ENCODE measurements around the gene RAB40C. TPM values are rescaled to one million over a fixed set of nuclear protein-coding genes. Genes with fewer than 3 reads are reported as not detected.

RAB40C gene
- total RNA-seq, 2 experiments from 2014 or later, result 13.3 to 14.0 TPM

DNA sequence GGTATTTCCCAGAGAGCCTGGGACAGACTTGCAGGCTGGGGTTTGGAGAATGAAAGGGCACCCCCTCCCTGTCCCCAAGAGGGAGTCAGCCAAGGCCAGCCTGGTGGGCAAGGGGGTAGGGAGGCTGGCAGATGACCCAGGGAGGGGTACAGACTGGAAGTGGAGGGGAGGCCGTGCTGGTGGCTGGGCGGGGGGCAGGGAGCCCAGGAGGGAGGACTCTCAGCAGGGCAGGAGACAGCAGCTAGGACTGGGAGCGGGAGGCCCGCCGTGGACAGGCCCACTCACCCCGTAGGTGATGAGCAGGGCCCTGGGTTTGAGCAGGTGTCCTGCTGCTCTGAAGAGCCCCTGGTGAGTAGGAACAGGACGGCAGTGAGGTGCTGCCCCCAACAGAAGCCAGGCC is 45.1 kb downstream of the RAB40C start:
- Mint-ChIP-seq H3K4me3 (peak overlapping the region; percentile 83), H3K27me3 (no peaks in the 10 kb centered on the region), H3K4me1 (peaks cover 8% of the 10 kb centered on the region), H3K27ac (peak overlapping the region; percentile 40), H3K9me3 (ENCODE audit: low read depth) (no peaks in the 10 kb centered on the region), H3K36me3 (no peaks in the 10 kb centered on the region)
- ATAC-seq (no peak), DNase-seq (no peak)
- CTCF ChIA-PET, result no interaction called here

DNA sequence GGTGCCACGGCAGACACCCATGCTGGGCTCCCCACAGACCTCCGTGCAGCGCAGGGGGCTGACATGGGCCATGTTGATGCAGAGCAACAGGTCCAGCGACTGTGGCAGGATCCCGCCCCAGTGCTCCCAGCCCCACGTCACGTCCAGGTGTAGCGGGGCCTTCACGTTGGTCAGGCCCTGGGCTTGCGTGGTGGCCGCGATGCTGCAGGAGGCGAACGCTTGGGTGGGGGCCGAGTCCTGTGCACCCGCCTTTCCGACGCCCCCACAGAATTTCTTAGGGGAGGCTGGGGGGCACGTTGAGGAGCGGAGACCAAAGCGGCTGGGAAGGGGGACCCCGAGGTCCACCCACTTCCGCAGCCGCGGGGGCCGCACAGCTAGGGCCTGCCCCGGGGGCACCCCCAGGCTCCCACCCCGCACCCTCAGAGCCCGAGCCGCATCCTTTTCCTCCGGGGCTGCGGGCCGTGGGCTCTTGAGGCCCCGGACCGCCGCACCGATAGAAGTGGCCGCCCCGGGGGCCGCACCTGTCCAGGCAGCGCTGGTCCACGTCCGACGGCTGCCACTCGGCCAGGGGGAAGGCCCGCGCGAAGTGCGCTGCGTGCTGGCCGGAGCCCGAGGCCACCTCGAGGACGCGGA is 45.8 kb downstream of the RAB40C start:
- no peaks in the 10 kb centered on the region for H3K27me3 Mint-ChIP-seq
- H3K36me3 Mint-ChIP-seq, result no peaks in the 10 kb centered on the region
- H3K27ac Mint-ChIP-seq, result no peak overlapping the region
- H3K9me3 Mint-ChIP-seq (ENCODE audit: low read depth), result no peaks in the 10 kb centered on the region
- peaks cover 8% of the 10 kb centered on the region for H3K4me1 Mint-ChIP-seq
- ATAC-seq (peak; percentile 4), DNase-seq (no peak)
- peak overlapping the region; percentile 83 for H3K4me3 Mint-ChIP-seq
- CTCF ChIA-PET, result interaction anchor here (0.8 to 1.6 kb wide), 9 partner anchors 29 to 153 kb away, joined by 3 to 4 read pairs (median 3); partner anchors contain the start of genes ANTKMT, CAPN15, CHTF18 and RPUSD1

DNA sequence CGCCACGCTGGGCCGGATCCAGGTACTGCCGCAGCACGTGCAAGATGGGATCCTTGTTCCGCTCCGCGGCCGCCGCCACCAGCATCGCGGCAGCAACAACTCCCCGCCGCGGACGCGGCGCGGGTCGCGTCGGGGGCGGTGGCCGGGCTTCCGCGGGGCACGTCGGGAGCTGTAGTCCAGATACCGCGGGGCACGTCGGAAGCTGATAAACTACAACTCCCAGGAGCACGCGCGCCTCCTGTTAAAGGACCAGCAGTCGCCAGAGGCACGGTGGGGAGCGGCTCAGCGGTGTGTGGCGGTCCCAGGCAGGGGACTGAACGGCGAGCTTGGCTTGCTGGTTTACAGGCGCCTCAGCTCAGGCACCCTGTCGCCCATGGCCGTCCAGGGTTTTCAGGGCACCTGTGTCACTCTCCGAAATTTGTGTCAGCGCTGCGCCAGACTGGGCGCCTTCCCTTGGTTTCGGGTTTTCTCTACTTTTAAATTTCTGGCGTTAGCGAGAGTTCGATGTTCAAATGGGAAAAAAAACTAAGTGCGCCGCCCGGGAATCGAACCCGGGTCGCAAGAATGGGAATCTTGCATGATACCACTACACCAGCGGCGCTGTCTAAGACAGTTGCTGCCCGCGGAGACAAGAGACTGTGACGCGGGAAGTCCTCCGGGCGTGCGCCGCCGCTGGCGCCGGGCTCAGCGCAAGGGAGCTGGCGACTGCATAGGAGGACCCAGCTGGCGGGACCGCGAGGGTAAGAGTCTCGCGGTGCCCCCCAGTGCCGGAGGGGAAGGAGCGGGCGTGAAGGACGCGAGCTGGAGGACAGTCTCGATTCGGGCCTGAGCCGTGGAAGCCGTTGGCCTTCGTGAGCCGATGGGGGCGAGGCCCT is 46.6 kb downstream of the RAB40C start, which contains the start of gene METTL26:
Gene METTL26 (minus strand): TSS at position 100 of the 875 bp plus-strand sequence. CDS start 15 bp downstream, at position 85.
- H3K27me3 Mint-ChIP-seq, result no peaks in the 10 kb centered on the region
- peak; percentile 96 for DNase-seq
- no peaks in the 10 kb centered on the region for H3K9me3 Mint-ChIP-seq (ENCODE audit: low read depth)
- H3K4me3 Mint-ChIP-seq, result peak within 1 kb of the TSS; percentile 83
- ATAC-seq, result peak; percentile 85
- CTCF ChIA-PET, result interaction anchor here (0.8 to 1.6 kb wide), 12 partner anchors 12 to 152 kb away, joined by 3 to 6 read pairs (median 3); partner anchors contain the start of genes ANTKMT, CAPN15, CHTF18 and RPUSD1
- peaks cover 8% of the 10 kb centered on the region for H3K4me1 Mint-ChIP-seq
- H3K27ac Mint-ChIP-seq, result peak within 1 kb of the TSS; percentile 93
- no peaks in the 10 kb centered on the region for H3K36me3 Mint-ChIP-seq

DNA sequence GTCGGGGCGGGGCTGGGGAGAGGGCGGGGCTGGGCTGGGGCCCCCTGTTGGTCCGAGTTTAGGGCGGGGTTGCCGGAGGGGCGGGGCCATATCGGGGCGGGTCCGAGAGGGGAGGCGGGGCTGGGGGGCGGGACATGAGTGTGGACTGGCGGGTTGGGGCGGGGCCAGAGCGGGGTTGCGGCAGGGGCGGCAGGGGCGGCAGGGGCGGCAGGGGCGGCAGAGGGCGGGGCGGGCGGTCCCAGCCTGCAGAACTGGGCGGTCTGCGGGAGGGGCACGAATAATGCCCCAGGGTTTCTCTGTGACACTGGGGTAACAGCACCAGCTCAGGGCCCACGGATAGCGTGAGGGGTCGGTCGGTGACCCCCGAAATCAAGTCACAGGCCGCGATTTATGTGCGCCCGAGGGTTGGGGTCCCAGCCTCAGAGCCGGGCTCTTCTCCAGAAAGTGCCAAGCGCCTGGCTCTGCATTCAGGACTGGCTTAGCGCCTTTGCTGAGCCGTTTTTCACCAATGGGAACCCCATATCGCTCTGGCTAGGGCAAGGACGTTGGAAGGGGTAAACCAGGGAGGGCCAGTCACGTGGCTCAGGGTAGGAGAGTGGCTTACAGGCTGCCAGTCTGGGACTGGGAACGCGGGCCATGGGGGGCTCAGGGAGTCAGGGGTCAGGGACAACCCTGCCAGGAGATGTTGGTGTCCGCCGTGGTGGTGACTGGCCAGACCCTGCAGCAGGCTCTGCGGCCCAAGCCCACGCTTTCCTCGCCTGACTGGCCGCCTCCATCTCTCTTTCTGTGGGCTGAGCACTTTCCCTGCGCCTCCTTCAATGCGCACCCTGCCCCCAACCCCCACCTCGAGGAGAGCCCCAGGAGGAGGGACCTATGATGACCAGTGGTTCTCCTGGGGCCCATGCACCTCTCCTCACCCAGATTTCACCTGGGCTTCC is 47.5 kb downstream of the RAB40C start:
- Mint-ChIP-seq H3K4me3 (peak overlapping the region; percentile 83), H3K9me3 (ENCODE audit: low read depth) (no peaks in the 10 kb centered on the region), H3K4me1 (peaks cover 8% of the 10 kb centered on the region), H3K36me3 (no peaks in the 10 kb centered on the region), H3K27me3 (no peaks in the 10 kb centered on the region), H3K27ac (peak overlapping the region; percentile 93)
- DNase-seq, result peak; percentile 93
- ATAC-seq, result no peak
- CTCF ChIA-PET, result interaction anchor here (1.0 to 1.6 kb wide), 8 partner anchors 11 to 110 kb away, joined by 3 to 6 read pairs (median 4); partner anchors contain the start of genes ANTKMT, CAPN15, STUB1 and WDR24

DNA sequence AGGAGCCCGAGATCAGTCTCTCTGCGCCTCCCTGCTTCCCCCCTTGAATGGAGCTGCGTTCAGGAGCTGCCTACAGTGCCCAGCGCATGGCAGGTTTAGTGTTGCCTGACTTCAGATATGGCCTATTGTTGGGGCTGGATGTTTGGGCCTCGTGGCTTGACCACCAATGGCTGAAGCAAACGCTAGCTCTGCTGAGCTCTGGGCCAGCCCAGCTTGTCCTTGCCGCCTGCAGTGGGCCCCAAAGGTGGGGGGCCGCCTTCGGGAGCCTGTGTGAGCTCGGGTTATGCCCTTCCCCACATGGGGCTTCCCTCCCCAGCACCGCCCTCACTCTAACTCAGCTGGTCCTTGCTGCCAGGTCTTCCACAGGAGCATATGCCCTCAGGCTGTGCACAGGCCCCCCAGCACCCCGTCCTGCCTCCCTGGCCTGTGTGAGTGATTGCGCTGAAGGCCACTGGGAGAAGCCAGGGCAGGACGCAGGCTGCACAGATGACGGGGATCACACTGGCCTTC is 48.2 kb downstream of the RAB40C start:
- H3K36me3 Mint-ChIP-seq, result no peaks in the 10 kb centered on the region
- no peaks in the 10 kb centered on the region for H3K9me3 Mint-ChIP-seq (ENCODE audit: low read depth)
- no peak overlapping the region for H3K27ac Mint-ChIP-seq
- no peaks in the 10 kb centered on the region for H3K27me3 Mint-ChIP-seq
- no peak overlapping the region for H3K4me3 Mint-ChIP-seq
- H3K4me1 Mint-ChIP-seq, result peaks cover 11% of the 10 kb centered on the region
- DNase-seq (no peak), ATAC-seq (no peak)
- CTCF ChIA-PET, result interaction anchor here (1.7 kb wide), 1 partner anchor 10 kb away, joined by 7 read pairs; no protein-coding TSS in a partner anchor

DNA sequence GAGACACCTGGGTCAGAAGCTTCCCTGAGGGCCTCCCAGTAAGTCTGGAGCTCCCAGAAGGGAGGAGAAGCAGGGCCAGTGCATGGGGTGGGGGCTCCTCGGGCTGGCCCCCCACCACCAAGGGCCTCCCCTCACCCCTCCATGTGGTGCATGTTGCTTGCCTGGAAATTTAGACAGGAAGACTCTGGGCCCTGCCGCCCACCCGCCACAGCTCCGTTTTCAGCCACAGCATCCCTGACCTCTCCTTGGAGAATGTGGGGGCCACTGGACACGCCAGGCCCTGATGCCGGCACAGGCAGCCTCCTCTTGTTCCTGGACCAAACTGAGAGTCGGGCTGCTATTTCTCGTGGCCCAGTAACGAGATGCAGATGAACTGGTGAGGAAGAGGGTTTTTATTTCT is 49.0 kb downstream of the RAB40C start:
- ATAC-seq, result no peak
- Mint-ChIP-seq H3K27me3 (no peaks in the 10 kb centered on the region), H3K36me3 (no peaks in the 10 kb centered on the region), H3K27ac (no peak overlapping the region), H3K4me1 (peaks cover 14% of the 10 kb centered on the region), H3K4me3 (no peak overlapping the region), H3K9me3 (ENCODE audit: low read depth) (no peaks in the 10 kb centered on the region)
- CTCF ChIA-PET, result interaction anchor here (1.7 kb wide), 1 partner anchor 9 kb away, joined by 7 read pairs; no protein-coding TSS in a partner anchor
- no peak for DNase-seq

DNA sequence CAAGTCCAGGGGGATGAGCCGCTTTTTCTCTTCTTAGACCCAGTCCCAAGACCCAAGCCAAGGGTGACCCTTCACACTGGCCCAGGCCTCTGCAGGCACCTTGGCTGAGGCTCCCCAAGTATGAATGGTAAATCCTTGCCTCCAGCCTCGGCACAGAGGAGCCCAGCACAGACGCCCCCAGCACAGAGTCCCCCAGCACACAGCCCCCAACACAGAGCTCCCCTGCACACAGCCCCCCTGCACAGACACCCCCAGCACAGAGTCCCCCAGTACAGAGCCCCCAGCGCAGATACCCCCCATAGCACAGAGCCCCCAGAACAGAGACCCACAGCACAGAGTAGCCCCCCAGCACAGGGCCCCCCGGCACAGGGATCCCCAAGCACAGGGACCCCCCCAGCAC is 50.7 kb downstream of the RAB40C start:
- DNase-seq, result no peak

DNA sequence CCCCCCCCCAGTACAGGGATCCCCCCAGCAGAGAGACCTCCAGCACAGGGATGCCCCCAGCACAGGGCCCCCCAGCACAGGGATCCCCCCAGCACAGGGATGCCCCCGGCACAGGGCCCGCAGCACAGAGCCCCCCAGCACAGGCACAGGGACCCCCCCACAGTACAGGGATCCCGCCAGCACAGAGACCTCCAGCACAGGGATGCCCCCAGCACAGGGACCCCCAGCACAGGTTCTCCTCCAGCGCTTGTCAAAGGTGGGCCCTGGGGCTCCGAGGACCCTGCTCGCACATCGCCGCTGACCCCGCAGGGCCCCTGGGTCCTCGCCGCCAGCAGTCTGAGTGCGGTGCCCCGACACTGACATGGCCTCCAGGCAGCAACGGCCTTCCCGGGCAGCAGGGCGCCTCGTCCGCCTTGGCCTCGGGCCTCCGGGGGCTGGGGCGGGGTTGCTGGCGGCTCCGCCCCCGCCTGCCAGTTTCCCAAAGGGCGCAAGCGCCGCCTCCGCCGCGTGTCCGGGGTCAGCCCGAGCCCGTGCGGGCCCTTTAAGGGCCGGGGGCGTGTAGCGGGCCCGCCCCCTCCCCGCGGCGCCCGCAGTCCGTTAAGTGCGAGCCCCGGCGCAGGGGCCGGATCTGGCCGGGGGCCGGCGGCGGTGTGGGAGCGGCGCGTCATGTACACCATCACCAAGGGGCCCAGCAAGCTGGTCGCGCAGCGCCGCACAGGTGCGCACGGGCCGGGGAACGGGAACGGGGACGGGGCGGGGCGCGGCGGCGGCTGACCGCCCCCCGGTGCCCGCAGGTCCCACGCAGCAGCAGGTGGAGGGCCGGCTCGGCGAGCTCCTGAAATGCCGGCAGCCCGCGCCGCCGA is 51.7 kb downstream of the RAB40C start, which contains the start of gene MCRIP2:
Gene MCRIP2 (plus strand): TSS at position 503 of the 863 bp plus-strand sequence. CDS start 164 bp downstream, at position 667.
- CTCF ChIA-PET, result interaction anchor here (1.0 kb wide), 1 partner anchor 62 kb away, joined by 3 read pairs; no protein-coding TSS in a partner anchor
- peak within 1 kb of the TSS; percentile 69 for H3K4me3 Mint-ChIP-seq
- H3K27me3 Mint-ChIP-seq, result no peaks in the 10 kb centered on the region
- H3K4me1 Mint-ChIP-seq, result peaks cover 17% of the 10 kb centered on the region
- DNase-seq, result peak; percentile 82
- H3K9me3 Mint-ChIP-seq (ENCODE audit: low read depth), result no peaks in the 10 kb centered on the region
- no peaks in the 10 kb centered on the region for H3K36me3 Mint-ChIP-seq
- peak; percentile 75 for ATAC-seq
- H3K27ac Mint-ChIP-seq, result peak within 1 kb of the TSS; percentile 44

More for the DNA sequence above, 50.7 kb downstream of the RAB40C start:
- peak overlapping the region; percentile 41 for H3K4me3 Mint-ChIP-seq
- peaks cover 17% of the 10 kb centered on the region for H3K4me1 Mint-ChIP-seq
- H3K9me3 Mint-ChIP-seq (ENCODE audit: low read depth), result no peaks in the 10 kb centered on the region
- no peak overlapping the region for H3K27ac Mint-ChIP-seq
- no peak for ATAC-seq
- CTCF ChIA-PET, result interaction anchor here (0.7 kb wide), 1 partner anchor 7 kb away, joined by 4 read pairs; no protein-coding TSS in a partner anchor
- H3K36me3 Mint-ChIP-seq, result no peaks in the 10 kb centered on the region
- no peaks in the 10 kb centered on the region for H3K27me3 Mint-ChIP-seq

DNA sequence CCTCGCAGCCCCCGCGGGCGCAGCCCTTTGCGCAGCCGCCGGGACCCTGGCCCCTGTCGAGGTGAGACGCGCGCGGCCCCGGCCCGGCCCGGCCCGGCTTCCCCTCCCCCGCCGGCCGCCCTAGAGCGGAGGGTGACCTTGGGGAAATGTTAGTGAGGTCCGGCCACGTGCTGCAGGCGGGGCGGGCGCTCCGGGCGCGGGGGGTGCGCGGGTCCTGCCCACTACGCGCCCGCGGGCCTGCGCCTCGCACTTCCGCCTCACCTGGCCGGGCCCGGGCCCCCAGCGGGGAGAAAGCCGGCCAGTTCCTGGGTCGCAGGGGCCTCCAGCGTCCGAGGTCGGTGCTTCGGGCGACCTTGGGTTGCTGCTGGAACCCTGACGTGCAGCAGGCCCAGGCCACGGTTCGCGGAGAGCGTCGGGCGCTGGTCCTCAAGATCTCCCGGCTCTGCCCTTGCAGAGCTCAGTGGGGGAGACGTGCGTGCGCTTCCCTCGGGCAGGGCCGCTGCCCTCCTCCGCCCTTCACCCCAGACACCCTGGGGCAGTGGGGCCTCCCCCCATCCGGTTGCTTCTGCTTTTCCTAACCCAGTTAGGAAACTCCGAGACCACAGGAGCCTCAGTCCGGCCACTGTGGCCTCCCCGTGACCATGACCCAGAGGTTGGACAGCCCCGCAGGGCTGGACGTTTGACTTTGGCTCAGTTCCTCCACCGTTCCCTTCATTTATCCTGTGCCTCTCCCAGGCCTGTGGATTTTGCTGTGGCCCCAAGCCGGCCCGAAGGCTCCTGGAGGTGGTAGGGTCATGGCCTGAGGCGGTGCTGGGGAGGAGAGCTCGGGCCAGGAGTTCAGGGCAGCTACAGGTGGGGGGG is 52.6 kb downstream of the RAB40C start:
- H3K4me1 Mint-ChIP-seq, result peaks cover 14% of the 10 kb centered on the region
- peak overlapping the region; percentile 69 for H3K4me3 Mint-ChIP-seq
- H3K27ac Mint-ChIP-seq, result peak overlapping the region; percentile 44
- H3K36me3 Mint-ChIP-seq, result no peaks in the 10 kb centered on the region
- H3K9me3 Mint-ChIP-seq (ENCODE audit: low read depth), result no peaks in the 10 kb centered on the region
- ATAC-seq (peak; percentile 51), DNase-seq (peak; percentile 62)
- CTCF ChIA-PET, result interaction anchor here (0.7 to 1.9 kb wide), 4 partner anchors 22 to 63 kb away, joined by 3 to 6 read pairs (median 3); partner anchors contain the start of gene RHOT2
- no peaks in the 10 kb centered on the region for H3K27me3 Mint-ChIP-seq

DNA sequence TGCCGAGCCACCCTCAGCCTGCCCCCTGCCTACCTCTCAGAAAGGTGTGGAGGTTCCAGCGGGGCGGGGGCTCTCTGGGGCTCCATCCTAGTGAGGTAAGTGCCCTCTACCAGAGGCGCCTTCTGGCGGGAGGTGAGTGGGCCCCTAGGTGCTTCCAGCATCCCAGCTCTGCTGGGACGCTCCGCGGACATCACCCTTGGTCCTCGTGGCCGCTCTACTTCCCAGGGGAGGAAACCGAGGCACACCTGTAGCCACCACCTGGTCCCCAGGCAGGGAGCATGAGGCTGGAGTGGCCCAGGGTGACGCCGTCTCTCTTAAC is 53.1 kb downstream of the RAB40C start:
- H3K27me3 Mint-ChIP-seq, result no peaks in the 10 kb centered on the region
- peak overlapping the region; percentile 69 for H3K4me3 Mint-ChIP-seq
- no peak for DNase-seq
- no peak for ATAC-seq
- CTCF ChIA-PET, result interaction anchor here (0.7 to 1.9 kb wide), 3 partner anchors 21 to 43 kb away, joined by 3 to 6 read pairs (median 3); partner anchors contain the start of gene RHOT2
- H3K9me3 Mint-ChIP-seq (ENCODE audit: low read depth), result no peaks in the 10 kb centered on the region
- H3K27ac Mint-ChIP-seq, result no peak overlapping the region
- no peaks in the 10 kb centered on the region for H3K36me3 Mint-ChIP-seq
- peaks cover 15% of the 10 kb centered on the region for H3K4me1 Mint-ChIP-seq

DNA sequence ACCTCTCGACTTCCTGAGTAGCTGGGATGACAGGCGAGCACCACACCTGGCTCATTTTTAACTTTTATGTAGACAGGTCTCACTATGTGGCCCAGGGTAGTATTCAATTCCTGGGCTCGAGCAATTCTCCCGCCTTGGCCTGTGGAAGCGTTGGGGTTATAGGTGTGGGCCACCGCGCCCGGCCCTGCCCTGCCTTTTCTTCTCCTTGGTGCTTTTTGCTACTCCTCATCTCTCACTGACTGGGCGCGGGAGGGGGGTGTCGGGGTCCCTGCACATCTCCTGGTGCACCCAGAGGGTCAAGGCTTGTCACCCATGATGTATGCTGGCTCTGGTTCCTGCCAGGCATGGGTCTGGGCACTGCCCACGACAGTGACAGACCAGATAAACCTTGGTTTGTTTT is 54.7 kb downstream of the RAB40C start:
- Mint-ChIP-seq H3K36me3 (no peaks in the 10 kb centered on the region), H3K4me3 (no peak overlapping the region), H3K27ac (peak overlapping the region; percentile 59), H3K4me1 (peaks cover 17% of the 10 kb centered on the region), H3K9me3 (ENCODE audit: low read depth) (no peaks in the 10 kb centered on the region), H3K27me3 (no peaks in the 10 kb centered on the region)
- no peak for DNase-seq
- CTCF ChIA-PET, result no interaction called here
- no peak for ATAC-seq

All from activated CD8-positive, alpha-beta memory T cell treated with anti-CD3 and anti-CD28 coated beads, Interleukin-2, amount 10 ng/mL, durations not matched to agents 7 days and 5 days (primary cell).